Osteocyte (in vitro differentiated cells): ENCODE measurements around the gene ITGA1. TPM values are rescaled to one million over a fixed set of nuclear protein-coding genes. Genes with fewer than 3 reads are reported as not detected.

Experiments
- DNase-seq: peaks from one replicate; pipeline ENCODE4 v3.0.0; 2021; ENCODE audit warnings: mixed read lengths; ENCODE audit not compliant: unreplicated experiment; ENCODE audit errors: extremely low spot score
- H3K27ac Mint-ChIP-seq: one replicate; pipeline ENCODE4 v1.8.0; 2021; ENCODE audit warnings: mild to moderate bottlenecking, mixed read lengths; ENCODE audit not compliant: unreplicated experiment
- H3K27me3 Mint-ChIP-seq: one replicate; pipeline ENCODE4 v1.8.0; 2021; ENCODE audit warnings: mixed read lengths; ENCODE audit not compliant: unreplicated experiment
- H3K36me3 Mint-ChIP-seq: one replicate; pipeline ENCODE4 v1.8.0; 2021; ENCODE audit warnings: mixed read lengths; ENCODE audit not compliant: unreplicated experiment
- H3K4me1 Mint-ChIP-seq: one replicate; pipeline ENCODE4 v1.8.0; 2021; ENCODE audit warnings: mixed read lengths; ENCODE audit not compliant: unreplicated experiment
- H3K4me3 Mint-ChIP-seq: one replicate; pipeline ENCODE4 v1.8.0; 2021; ENCODE audit warnings: mild to moderate bottlenecking, moderate library complexity, mixed read lengths; ENCODE audit not compliant: unreplicated experiment
- H3K9me3 Mint-ChIP-seq: one replicate; pipeline ENCODE4 v1.8.0; 2021; ENCODE audit warnings: mixed read lengths; ENCODE audit not compliant: unreplicated experiment
- total RNA-seq: library from RNA; stranded (reverse); gene quantifications from 2 replicates; pipeline ENCODE4 v1.2.1, GENCODE V29; 2021
- TF ChIP-seq, protein P1 (sequence below): fragments of 200-600 bp; sonication (generic); IDR thresholded peaks from 2 replicates; pipeline ENCODE4 v1.5.0; 2021; ENCODE audit warnings: antibody characterized with exemption, mild to moderate bottlenecking, moderate library complexity

Gene ITGA1
- total RNA-seq, 1 donor from 2014 or later, result 150 TPM

DNA sequence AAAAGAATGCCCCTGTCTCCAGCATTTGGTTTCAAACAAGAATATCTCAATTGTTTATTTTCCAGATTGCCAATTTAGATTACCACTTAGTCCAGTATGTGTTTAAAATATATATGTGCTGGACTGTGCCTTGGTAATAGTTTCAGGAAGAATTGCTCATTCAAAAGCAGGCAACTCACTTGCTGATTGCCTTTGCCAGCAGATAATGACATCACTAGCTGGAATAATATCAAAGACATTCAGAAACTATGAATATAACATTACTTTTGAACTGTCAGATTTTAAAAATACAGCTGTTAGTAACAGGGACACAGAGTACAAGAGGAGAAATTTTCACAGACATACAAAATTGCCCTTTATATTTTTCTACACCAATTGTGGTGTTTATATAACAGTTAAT lies 105.4 kb downstream of the ITGA1 start:
- TF ChIP-seq, protein P1, sequence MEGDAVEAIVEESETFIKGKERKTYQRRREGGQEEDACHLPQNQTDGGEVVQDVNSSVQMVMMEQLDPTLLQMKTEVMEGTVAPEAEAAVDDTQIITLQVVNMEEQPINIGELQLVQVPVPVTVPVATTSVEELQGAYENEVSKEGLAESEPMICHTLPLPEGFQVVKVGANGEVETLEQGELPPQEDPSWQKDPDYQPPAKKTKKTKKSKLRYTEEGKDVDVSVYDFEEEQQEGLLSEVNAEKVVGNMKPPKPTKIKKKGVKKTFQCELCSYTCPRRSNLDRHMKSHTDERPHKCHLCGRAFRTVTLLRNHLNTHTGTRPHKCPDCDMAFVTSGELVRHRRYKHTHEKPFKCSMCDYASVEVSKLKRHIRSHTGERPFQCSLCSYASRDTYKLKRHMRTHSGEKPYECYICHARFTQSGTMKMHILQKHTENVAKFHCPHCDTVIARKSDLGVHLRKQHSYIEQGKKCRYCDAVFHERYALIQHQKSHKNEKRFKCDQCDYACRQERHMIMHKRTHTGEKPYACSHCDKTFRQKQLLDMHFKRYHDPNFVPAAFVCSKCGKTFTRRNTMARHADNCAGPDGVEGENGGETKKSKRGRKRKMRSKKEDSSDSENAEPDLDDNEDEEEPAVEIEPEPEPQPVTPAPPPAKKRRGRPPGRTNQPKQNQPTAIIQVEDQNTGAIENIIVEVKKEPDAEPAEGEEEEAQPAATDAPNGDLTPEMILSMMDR, result no peak
- no peak for DNase-seq
- H3K4me1 Mint-ChIP-seq, result peaks cover 59% of the 10 kb centered on the region
- no peak overlapping the region for H3K4me3 Mint-ChIP-seq
- peak overlapping the region; percentile 50 for H3K27ac Mint-ChIP-seq
- no peaks in the 10 kb centered on the region for H3K27me3 Mint-ChIP-seq
- peaks cover 27% of the 10 kb centered on the region for H3K36me3 Mint-ChIP-seq
- no peaks in the 10 kb centered on the region for H3K9me3 Mint-ChIP-seq

DNA sequence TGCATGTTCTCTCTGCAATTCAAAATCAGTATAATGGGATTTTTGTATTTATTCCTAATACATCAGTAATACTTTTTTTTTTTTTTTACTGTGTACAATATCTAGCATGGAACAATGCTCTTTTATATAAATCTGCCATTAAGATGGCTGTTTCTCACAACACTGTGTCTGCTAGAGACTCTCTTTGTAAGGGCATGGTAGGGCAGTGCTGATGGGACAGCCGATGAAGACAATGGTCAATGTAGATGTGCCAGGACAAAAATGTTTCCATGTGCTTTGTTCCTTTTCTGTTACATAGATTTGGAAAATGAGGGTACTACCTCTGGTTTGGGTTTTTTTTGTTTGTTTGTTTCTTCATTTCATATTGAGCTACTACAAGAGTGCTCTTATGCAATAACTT lies 106.1 kb downstream of the ITGA1 start:
- peaks cover 65% of the 10 kb centered on the region for H3K4me1 Mint-ChIP-seq
- H3K27ac Mint-ChIP-seq, result peak overlapping the region; percentile 50
- no peaks in the 10 kb centered on the region for H3K9me3 Mint-ChIP-seq
- no peaks in the 10 kb centered on the region for H3K27me3 Mint-ChIP-seq
- TF ChIP-seq, protein P1, result no peak
- H3K36me3 Mint-ChIP-seq, result peaks cover 23% of the 10 kb centered on the region
- no peak overlapping the region for H3K4me3 Mint-ChIP-seq
- no peak for DNase-seq

DNA sequence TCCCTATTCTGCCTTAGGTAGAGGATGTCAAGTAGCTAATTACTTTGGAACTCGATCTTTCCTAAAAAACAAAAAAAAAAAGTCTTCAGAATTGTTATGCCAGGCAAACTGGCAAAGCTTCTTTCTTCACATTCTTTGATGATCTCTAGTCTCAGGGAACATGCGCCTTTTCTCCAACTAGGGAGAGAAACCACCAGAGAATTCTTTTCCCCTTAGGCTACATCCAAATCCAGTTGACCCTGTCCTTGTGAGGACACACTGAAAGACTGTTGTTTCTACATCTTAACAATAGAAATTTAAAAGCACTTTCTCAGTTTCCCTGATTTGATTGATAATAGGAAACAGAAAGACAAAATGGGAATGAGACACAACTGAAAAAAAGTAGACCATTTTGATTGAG lies 106.7 kb downstream of the ITGA1 start:
- no peaks in the 10 kb centered on the region for H3K27me3 Mint-ChIP-seq
- H3K9me3 Mint-ChIP-seq, result no peaks in the 10 kb centered on the region
- H3K36me3 Mint-ChIP-seq, result peaks cover 21% of the 10 kb centered on the region
- no peak overlapping the region for H3K4me3 Mint-ChIP-seq
- peak overlapping the region; percentile 50 for H3K27ac Mint-ChIP-seq
- no peak for DNase-seq
- TF ChIP-seq, protein P1, result no peak
- H3K4me1 Mint-ChIP-seq, result peaks cover 71% of the 10 kb centered on the region

DNA sequence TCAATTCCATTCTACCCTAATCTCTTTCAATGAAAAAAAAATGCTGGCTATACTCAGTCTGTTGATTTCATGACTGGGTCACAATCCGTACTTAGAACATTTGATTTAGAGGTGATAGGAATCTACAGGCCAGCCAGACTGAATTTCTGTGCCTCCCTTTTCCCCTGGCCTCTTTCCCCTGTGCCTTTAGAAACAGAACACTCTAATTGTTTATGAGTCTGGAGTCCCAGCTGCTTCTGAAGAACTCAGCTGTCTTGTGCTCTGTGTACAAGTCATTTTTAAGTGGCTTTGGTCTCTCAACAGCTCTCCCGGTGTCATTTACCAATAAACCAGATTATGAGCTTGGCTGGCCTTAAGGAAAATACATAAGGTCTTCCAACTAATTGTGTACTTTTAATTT lies 107.4 kb downstream of the ITGA1 start:
- no peak for DNase-seq
- no peaks in the 10 kb centered on the region for H3K27me3 Mint-ChIP-seq
- TF ChIP-seq, protein P1, result no peak

DNA sequence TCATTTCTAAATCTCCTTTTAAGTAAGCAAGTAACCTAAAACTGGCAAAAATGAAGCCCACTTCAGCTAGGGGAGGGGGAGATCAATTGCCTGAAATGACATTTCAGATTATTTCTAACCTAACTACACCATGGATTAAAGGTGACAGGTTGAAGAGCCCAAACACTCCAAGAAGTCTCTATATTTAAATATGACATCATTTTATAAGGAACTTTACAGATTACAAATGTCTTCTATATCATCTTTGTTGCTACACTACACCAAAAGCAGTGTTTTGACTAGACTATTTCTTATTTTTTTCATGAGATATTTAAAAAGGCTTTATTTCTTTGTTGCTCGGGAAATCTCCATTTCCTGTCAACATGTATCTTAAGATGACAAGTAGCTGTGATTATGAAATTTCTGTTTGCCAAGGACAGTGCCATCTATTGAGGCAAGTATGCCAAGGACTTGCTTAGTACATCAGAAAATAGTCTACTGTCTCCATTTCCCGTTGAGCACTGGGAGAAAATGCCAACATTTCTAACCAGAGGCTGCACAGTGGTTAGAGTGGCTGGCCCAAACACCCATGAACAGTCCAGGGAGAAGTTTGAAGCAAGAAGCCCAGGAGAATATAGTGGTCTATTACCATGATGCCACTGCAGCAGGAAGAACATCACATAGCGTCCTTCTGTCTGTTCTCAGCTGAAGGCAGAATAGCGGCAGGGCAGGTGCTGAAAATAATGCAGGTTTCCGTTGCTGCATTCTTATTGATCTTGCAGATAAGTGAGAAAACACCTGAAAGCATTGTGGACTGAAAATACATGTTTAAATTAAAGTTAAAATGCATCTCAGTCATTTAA lies 108.1 kb downstream of the ITGA1 start:
- H3K27me3 Mint-ChIP-seq, result no peaks in the 10 kb centered on the region
- H3K36me3 Mint-ChIP-seq, result peaks cover 20% of the 10 kb centered on the region
- peak overlapping the region; percentile 63 for H3K27ac Mint-ChIP-seq
- no peak for DNase-seq
- peak overlapping the region; percentile 12 for H3K4me3 Mint-ChIP-seq
- H3K4me1 Mint-ChIP-seq, result peaks cover 75% of the 10 kb centered on the region
- TF ChIP-seq, protein P1, result no peak
- H3K9me3 Mint-ChIP-seq, result no peaks in the 10 kb centered on the region

More for the DNA sequence above, 107.4 kb downstream of the ITGA1 start:
- Mint-ChIP-seq H3K36me3 (peaks cover 22% of the 10 kb centered on the region), H3K4me3 (no peak overlapping the region), H3K9me3 (no peaks in the 10 kb centered on the region), H3K4me1 (peaks cover 75% of the 10 kb centered on the region), H3K27ac (peak overlapping the region; percentile 63)
